ENCODE measurements around the gene ERC2.
"Not testable (repeated sequence)": the region's sequence is repeated elsewhere in the genome, so short reads cannot be mapped to it uniquely, and the experiment has no call there.

ERC2 gene

GRCh38 chr3:56113908-56114307 is 354.4 kb downstream of the ERC2 start:
- DNase-seq, result no peak

GRCh38 chr3:56113231-56113630 is 355.0 kb downstream of the ERC2 start:
- no peak for DNase-seq

- no peak for DNase-seq
Measured at GRCh38 chr3:56111606-56112304, 356.5 kb downstream of the ERC2 start.

- no peak for DNase-seq
Measured at GRCh38 chr3:56110886-56111285, 357.4 kb downstream of the ERC2 start.

GRCh38 chr3:56107157-56107556 is 361.1 kb downstream of the ERC2 start:
- DNase-seq, result no peak

- DNase-seq, result no peak
Measured at GRCh38 chr3:56102032-56102431, 366.2 kb downstream of the ERC2 start.

DNA sequence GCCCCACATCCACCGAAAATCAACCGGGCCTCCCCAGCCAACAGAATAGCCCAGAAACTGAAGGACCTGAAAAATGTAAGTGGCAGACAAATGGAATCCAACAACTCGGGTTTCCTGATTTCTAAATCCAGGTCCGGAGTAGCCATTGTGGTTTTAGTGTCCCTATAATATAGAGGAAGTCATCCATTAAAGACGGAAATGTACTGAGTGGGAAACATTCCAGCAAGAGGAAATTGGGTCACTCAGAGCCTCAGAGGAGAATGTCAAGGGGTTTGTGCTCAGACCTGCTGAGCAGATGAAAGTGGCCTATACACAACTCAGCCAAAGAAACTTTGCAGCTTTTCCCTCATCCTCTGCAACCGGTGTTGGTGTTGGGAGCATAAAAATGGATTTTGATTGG is 366.7 kb downstream of the ERC2 start:
- DNase-seq, result no peak

- DNase-seq, result no peak
Measured at GRCh38 chr3:56096999-56097398, 371.3 kb downstream of the ERC2 start.

DNA sequence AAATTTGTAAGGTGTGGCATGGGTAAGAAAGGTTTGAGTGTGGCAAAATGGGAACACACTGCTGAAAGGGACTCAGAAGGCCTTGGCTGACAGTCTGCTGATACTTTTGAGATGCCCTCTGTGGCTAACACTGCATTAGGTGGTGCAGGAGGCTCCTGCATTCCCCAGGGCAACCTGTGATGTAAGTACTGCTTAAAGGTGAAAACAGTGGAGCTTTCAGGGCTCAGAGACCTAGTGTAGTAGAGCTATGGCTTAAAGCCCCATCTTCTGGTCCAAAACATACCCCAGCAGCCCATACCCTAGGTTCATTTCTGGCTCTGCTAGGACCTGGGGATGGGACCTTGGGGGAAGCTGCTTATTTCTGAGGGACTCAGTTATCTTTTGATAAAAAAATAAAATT is 374.1 kb downstream of the ERC2 start:
- no peak for DNase-seq

- no peak for DNase-seq
Measured at GRCh38 chr3:56089739-56090138, 378.5 kb downstream of the ERC2 start.

DNA sequence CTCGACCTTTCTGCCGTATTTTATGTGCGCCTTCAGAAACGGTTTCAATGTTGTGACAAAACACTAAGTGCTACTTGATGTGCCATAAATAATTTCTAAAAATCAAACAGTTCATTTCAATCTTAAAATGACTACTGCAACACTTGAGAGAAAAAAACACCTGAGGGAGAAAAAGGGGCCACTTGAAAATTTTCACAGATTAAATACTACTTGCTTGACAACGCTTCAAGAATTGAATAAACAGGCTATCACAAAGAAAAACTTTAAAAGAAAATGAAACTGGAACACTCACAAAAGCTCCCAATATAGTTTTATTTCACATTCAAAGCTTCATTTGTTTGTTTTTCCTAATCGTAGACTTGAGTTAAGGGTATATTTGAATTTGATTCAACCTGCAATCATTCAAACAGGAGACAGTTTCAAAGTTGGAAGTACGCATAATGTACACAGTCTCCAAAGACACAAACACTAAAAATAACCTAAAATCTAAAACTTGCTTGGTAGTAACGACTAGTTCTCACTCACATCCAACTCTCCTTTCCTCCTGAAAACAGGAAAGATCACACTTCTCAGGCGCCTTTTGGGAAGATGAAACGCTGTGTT is 380.7 kb downstream of the ERC2 start:
- DNase-seq, result no peak

DNA sequence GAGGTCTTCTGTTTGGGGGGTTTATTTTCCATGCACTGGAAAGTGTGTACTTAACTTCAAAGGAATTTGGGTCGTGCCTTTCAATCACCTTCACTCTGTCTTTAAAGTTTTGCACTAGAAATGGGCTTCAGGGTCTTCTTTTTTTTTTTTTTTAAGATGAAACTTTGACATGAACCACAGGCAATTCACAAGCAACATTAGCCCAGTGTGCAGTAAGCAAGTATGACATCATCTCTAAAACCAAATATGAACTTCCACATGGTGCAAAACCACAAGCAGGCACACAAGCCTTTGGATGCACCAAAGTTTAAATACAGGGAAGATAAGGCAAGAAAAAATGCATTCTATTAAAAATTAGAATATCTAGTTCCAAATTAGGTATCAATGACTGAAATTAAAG is 381.9 kb downstream of the ERC2 start:
- DNase-seq, result no peak

DNA sequence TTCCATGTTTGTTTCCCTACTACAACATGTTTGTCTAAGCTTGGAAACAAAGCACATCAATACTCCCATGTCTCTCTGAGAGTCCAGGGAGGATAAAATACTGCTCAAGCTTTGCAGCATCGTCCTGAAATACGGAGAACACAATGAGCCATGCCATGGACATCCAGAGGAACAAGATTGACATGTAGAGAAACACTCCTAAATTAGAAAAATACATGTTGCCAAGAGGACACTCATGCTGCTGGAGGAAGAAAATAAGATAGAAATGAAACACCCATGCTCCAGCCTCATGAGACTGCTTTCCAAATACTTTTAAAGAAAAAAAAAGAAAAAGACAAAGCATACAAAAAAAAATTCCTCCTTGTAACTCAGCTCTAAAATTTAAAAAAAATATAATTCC is 387.0 kb downstream of the ERC2 start:
- no peak for DNase-seq

DNA sequence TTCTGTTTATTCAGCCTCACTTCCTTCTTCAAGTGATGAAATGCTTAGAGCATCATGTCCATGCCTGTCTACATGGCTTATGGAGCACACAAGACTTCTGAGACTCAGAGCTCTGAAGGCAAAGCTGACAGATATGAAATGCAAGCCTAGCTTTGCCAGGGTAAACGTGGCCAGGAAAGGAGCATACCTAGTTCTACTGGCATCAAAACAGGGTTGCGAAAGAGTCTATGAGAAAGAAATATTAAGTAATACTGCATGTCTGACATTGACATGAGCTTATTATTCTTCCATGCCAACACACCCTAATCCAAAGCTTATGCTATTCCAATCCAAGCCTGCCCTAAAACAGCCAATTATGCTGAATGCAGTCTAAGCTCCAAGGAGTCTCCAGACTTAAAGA is 391.5 kb downstream of the ERC2 start:
- no peak for DNase-seq

GRCh38 chr3:56075089-56075488 is 393.2 kb downstream of the ERC2 start:
- DNase-seq, result no peak

DNA sequence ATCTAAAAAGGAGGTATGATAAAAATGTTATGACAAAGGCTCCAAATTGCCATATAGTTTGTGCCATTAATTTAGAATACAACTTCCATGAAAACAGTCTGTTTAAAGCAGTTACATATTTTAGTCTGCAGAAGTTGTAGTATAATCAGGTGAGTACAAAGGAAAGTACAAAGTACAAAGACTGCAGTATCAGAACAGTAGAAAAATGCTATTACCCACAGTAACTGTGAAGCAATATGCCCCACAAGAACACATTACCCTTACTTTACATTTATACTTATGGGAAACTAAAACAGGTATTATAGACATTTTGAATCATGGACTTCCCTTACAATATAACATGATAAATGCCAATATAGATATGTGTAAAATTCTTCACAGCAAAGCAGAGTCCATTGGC is 398.5 kb downstream of the ERC2 start:
- DNase-seq, result no peak

- DNase-seq, result not testable (repeated sequence)
Measured at GRCh38 chr3:56066405-56066804, 401.9 kb downstream of the ERC2 start.

GRCh38 chr3:56064684-56065083 is 403.6 kb downstream of the ERC2 start:
- DNase-seq, result no peak

DNA sequence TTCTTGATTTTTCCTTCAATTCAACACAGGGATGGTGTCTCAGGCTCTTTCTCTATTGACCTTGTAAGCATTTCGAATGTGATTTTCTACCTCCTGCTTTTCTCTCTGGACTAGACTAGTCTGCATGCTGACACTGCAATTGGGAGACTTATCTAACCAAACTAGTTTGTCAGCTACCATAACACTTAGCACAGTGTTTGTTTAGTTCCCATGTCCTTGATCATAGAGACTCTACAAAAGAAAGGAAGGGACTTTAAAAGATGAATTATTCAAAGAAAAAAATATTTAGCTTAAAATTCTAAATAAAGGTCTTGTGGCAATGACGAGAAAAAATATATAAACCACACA is 407.0 kb downstream of the ERC2 start:
- DNase-seq, result no peak

GRCh38 chr3:56060521-56061278 is 407.6 kb downstream of the ERC2 start:
- DNase-seq, result no peak

DNA sequence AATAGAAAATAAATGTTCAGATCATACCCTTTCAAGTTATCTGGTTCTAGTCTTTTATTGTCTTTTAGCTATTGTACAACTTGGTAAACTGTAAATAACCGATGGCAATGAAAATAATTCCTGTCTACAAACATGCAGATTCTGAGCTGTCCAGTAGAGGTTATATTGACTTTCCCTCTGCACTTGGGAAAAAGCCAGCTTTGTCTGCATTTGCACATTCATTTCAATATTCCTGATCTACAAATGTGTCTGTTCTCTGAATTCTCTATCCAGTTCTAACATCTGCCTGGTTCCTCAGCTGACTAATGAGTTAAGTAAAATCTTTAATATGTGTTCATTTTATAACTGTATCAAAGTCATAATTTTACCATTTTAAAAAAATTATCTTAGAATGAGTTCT is 408.5 kb downstream of the ERC2 start:
- no peak for DNase-seq

DNA sequence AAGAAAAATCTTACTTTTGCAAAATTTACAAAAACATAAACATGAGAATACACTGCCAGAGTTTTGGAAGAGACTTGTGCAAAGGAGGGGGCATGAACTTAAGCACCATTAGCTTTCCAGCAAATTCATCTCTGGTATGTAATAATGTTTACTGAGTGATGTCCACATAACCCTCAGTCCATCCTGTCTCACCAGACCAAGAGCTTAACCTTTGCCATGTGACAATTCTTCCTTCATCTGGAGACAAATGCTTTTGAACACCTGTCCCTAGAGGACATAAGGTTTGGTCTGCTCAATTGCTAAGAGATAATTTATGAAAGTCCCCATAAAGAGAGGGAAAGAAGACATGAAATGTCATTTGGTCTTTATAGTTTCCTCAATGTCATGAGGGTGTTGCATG is 412.3 kb downstream of the ERC2 start:
- DNase-seq, result no peak

DNA sequence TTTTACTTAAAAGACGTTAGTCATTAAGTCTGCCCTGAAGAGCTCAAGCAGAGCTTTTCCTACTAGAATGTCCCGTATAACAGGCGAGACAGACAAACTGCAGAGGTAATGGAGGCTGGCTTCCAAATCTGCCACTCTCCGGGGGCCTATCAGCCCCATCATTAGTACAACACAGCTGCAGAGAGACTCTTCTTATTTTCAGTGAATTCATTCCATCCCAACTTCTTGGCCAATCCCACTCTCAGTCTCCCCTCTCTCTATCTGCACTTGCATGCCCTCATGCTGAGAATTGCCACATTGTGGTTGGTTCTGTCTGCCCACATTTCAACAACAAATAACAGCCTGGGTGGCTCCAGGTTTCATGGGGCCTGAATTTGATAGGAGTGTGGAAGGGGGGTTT is 412.7 kb downstream of the ERC2 start:
- DNase-seq, result no peak

GRCh38 chr3:56054844-56055243 is 413.4 kb downstream of the ERC2 start:
- no peak for DNase-seq

Measured in hippocampal formation (tissue), 2 donors.